GM19351 (cell line): ENCODE measurements around the gene C2orf49.

Experiments used
- ATAC-seq: cut with Tn5 transposase; IDR thresholded peaks from one replicate; pipeline ENCODE4 v1.9.1; 2021; ENCODE audit warnings: mild to moderate bottlenecking, moderate library complexity; ENCODE audit not compliant: unreplicated experiment

The C2orf49 gene

GRCh38 chr2:105358593-105358992 lies 21.3 kb downstream of the C2orf49 start:
- ATAC-seq, result no peak

- no peak for ATAC-seq
Measured at GRCh38 chr2:105361102-105361889, 24.0 kb downstream of the C2orf49 start.

- no peak for ATAC-seq
Measured at GRCh38 chr2:105362862-105363591, 25.7 kb downstream of the C2orf49 start.

GRCh38 chr2:105364436-105365139 lies 27.2 kb downstream of the C2orf49 start:
- ATAC-seq, result no peak

DNA sequence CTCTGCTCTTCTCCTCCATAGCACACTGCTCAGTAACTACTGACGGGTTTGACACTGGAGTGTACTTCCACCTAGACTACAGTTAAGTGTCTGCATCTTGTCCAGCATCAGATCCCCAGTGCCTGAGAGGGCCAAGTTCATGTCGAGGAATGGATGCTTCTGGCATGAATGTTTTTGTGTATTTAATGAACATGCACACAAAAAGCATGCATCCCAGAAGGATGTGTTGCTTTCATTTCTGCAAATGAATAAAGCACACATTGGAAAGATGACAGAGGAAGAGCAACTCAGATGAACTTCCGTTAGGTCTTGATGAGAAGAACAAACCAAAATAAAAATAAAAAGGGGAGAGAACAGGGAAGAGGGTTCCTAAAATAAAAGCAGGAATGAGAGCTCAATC lies 27.9 kb downstream of the C2orf49 start:
- ATAC-seq, result no peak

DNA sequence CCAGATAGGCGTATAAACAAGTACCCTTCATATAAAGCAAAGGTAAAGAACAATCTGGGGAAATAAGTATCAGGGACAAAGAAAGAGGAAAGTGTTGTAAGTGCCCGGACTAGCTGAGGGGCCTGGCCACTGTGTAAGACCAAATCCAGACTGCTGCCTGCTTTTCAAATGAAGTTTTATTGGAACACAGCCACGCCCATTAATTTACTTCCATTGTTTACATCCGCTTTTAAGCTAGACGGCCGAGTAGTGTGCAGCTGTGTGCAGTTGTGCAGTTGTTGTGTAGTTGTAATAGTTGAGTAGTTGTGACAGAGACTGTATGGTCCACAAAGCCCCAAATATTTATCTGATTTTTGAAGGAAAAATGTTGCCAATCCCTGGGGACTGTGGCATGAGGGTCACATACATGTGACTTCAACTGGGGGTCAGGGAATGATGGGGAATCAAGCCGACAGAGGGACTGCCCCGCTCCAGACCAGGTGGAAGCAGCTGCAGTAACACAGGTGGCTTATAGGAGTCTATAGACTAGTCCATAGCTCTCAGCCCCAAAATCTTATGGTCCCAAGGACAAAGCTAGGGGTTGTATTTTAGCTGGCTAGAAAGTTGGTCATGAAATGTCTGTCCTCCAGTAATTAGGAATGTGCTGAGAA lies 31.5 kb downstream of the C2orf49 start:
- ATAC-seq, result no peak

GRCh38 chr2:105369777-105370690 lies 32.7 kb downstream of the C2orf49 start:
- ATAC-seq, result peak; percentile 93

GRCh38 chr2:105371156-105371555 lies 33.8 kb downstream of the C2orf49 start:
- ATAC-seq, result no peak

- no peak for ATAC-seq
Measured at GRCh38 chr2:105371810-105372209, 34.5 kb downstream of the C2orf49 start.

GRCh38 chr2:105373344-105373781 lies 36.0 kb downstream of the C2orf49 start:
- ATAC-seq, result no peak

- ATAC-seq, result peak; percentile 79
Measured at GRCh38 chr2:105373895-105374401, 36.6 kb downstream of the C2orf49 start.

DNA sequence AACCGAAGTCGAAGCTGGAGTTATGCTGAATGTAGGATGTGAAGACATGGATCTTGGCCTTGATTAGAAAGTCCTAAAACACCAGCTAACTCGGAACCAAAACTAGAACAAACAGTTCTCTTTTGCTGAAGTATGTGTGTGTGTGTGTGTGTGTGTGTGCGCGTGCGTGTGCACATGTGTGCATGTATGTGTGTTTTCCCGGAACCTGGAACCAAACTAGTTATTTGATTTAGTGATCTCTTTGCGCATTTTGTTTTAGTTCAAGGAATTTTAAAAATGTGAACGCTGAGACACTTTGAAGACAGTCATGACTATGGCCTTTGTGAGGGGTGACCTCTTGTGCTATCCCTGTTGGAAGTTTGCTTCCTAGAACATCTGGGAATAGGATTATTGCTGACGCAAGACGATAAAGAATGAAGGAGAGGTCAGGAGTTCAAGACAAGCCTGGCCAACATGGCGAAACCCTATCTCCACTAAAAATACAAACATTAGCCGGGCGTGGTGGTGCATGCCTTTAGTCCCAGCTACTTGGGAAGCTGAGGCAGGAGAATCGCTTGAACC lies 37.7 kb downstream of the C2orf49 start:
- no peak for ATAC-seq

GRCh38 chr2:105376010-105376409 lies 38.7 kb downstream of the C2orf49 start:
- ATAC-seq, result no peak

DNA sequence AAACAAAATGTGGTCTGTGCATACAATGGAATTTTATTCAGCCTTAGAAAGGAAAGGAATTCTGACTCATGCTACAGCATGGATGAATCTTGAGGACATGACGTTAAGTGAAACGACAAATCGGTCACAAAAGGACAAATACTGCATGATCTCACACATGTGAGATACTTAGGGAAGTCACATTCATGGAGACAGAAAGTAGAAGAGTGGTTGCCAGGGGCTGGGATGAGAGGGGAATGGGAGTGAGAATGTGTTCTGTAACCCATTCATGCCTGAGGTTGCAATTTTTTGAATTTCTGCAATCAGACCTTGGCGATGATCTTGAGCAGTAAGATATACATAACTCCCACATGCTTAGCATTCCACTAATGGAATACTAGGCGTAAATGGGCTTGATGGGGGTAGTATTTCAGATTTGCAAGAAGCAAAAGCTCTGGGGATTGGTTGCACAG lies 39.5 kb downstream of the C2orf49 start:
- ATAC-seq, result no peak

GRCh38 chr2:105377871-105378270 lies 40.5 kb downstream of the C2orf49 start:
- no peak for ATAC-seq

GRCh38 chr2:105378276-105378840 lies 41.0 kb downstream of the C2orf49 start:
- ATAC-seq, result no peak

DNA sequence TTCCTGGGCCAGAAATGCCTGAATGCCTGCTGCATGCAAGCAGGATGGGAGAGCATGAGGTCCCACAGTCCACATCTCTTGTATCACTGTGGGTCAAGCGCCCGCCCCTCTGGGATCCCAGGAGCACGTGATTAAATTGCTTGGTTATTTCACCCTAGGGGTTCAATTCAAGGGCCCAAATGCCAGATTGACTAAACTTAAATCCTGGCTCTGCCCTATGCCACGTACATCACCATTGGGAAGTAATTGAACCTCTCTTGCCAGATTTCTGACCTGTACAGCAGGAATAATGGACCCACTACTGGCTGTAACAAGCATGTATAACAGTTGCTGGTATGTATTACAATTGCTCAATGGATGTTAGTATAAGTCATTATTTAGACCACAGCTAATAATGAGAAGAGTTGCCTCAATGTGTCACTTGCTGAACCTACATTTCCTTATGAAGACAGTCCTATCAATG lies 41.6 kb downstream of the C2orf49 start:
- ATAC-seq, result no peak

DNA sequence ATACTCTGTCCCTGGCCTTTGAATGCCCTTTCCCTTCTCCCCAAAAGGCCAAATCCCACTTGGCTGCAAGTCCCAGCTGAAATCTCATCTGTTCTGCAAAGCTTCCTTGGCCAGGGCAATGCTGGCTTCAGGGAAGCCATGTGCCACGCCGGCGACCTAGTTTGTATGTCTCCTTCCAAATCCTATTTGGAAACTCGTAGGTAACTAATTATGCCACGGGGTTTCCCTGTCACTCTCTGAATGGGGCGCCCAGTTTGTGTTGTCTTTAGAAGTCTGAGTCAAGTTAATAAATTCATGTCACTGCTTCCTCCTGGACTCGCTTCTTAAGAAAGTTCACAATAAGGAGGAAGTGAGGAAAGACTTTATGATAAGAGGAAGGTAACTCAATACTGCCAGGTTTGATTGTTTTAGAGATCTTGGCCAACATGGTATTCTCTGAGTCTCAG lies 42.4 kb downstream of the C2orf49 start:
- ATAC-seq, result no peak
